Esophagus (tissue), 2 donors: ENCODE measurements around the gene PTGDS. TPM values are rescaled to one million over a fixed set of nuclear protein-coding genes. Genes with fewer than 3 reads are reported as not detected.
"Not testable (repeated sequence)": the region's sequence is repeated elsewhere in the genome, so short reads cannot be mapped to it uniquely, and the experiment has no call there.

ENCODE experiments used
- H3K27ac ChIP-seq, 2 donors: one replicate each; pipeline ENCODE4 v1.5.1; 2013; ENCODE audit warnings: low read depth in 2 of 2, mild to moderate bottlenecking in 2 of 2, inconsistent platforms in 1 of 2, low read length in 1 of 2, moderate library complexity in 1 of 2
- H3K27me3 ChIP-seq, 2 donors: one replicate each; pipeline ENCODE4 v1.6.1; 2013; ENCODE audit warnings: low read length in 2 of 2, control low read depth in 1 of 2, mild to moderate bottlenecking in 1 of 2; ENCODE audit not compliant: insufficient read depth in 2 of 2, control insufficient read depth in 1 of 2
- H3K36me3 ChIP-seq, 2 donors: one replicate each; pipeline ENCODE4 v1.6.1; 2013; ENCODE audit warnings: low read length in 1 of 2; ENCODE audit not compliant: control insufficient read depth in 2 of 2, insufficient read depth in 2 of 2
- H3K4me1 ChIP-seq, 2 donors: one replicate each; pipeline ENCODE4 v1.6.1; 2013; ENCODE audit warnings: low read length in 1 of 2; ENCODE audit not compliant: control insufficient read depth in 2 of 2, insufficient read depth in 2 of 2
- H3K4me3 ChIP-seq, 2 donors: one replicate each; pipeline ENCODE4 v1.5.1; 2013; ENCODE audit warnings: low read length in 2 of 2, mild to moderate bottlenecking in 2 of 2, low read depth in 1 of 2, moderate library complexity in 1 of 2
- H3K9me3 ChIP-seq, 2 donors: one replicate each; pipeline ENCODE4 v1.6.1; 2013; ENCODE audit warnings: mild to moderate bottlenecking in 2 of 2, low read depth in 1 of 2, low read length in 1 of 2, moderate library complexity in 1 of 2; ENCODE audit not compliant: control insufficient read depth in 2 of 2, insufficient read depth in 1 of 2
- WGBS, 2 donors: extraction: QIAGEN DNeasy Blood & Tissue Kit; methylation state at CpG; one replicate each; pipeline ENCODE4 v1.1.7; 2013; 5-methylcytosine and 5-hydroxymethylcytosine counted together
- polyA plus RNA-seq, 2 donors: library from polyadenylated mRNA; stranded (reverse); fragments of 200-250 nt; gene quantifications; one replicate each; pipeline ENCODE4 v1.2.3, GENCODE V29; 2013
- donor health status: healthy with polysubstance abuse.
- donor health status: Bipolar disorder and iron deficiency.

The PTGDS gene
- polyA plus RNA-seq, 2 donors, result 18.4 to 42.3 TPM

- Histone ChIP-seq H3K4me1 (peaks cover 0 to 35% of the 10 kb centered on the region in 2 donors), H3K4me3 (peak overlapping the region; percentile 51 to 52), H3K27me3 (no peaks in the 10 kb centered on the region), H3K9me3 (no peaks in the 10 kb centered on the region), H3K27ac (peak overlapping the region; percentile 88), H3K36me3 (peaks cover 0 to 9% of the 10 kb centered on the region in 2 donors)
- WGBS, 2 donors, result 15 to 16% methylated on average over 11 to 12 of the region's 12 CpGs
Measured at GRCh38 chr9:136995772-136996311, 18.5 kb downstream of the PTGDS start.

GRCh38 chr9:136996361-136997292 is 19.3 kb downstream of the PTGDS start, which contains the start of gene CLIC3:
Gene CLIC3, minus strand, starts transcription at chr9:136996568. Its CDS starts 25 bp downstream, at chr9:136996543.
- Histone ChIP-seq H3K9me3 (no peaks in the 10 kb centered on the region), H3K36me3 (peaks cover 0 to 9% of the 10 kb centered on the region in 2 donors), H3K27ac (peak within 1 kb of the TSS; percentile 88), H3K27me3 (no peaks in the 10 kb centered on the region), H3K4me1 (peaks cover 0 to 35% of the 10 kb centered on the region in 2 donors), H3K4me3 (peak within 1 kb of the TSS; percentile 51 to 52)
- WGBS, 2 donors, result 20 to 24% methylated on average over 35 of the region's 35 CpGs

- Histone ChIP-seq H3K9me3 (no peaks in the 10 kb centered on the region), H3K27me3 (no peaks in the 10 kb centered on the region), H3K36me3 (peaks cover 0 to 9% of the 10 kb centered on the region in 2 donors), H3K27ac (peak overlapping the region; percentile 73 to 88), H3K4me1 (peaks cover 0 to 35% of the 10 kb centered on the region in 2 donors), H3K4me3 (no peak overlapping the region)
- 63 to 68% methylated on average over 10 of the region's 10 CpGs for WGBS, 2 donors
Measured at GRCh38 chr9:136997371-136997770, 20.1 kb downstream of the PTGDS start.

DNA sequence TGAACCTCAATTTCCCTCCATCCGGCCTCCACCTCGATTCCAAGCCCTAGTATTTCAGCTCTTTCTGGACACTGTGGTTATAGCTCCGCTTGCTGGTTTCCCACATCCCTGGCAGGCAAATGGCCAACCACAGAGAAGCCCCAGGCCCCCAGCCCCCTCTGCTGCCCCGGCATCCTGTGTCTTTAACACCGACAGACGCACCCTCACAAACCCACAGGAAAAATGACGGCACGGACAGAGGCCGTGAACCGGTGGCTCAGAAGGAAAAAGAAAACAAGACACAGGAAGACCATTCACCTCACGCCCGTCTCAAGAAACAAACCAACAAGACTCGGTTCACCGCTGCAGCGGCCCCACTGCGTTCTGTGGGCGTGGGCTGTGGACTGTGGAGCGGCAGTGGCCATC is 20.5 kb downstream of the PTGDS start:
- Histone ChIP-seq H3K4me3 (no peak overlapping the region), H3K4me1 (peaks cover 0 to 32% of the 10 kb centered on the region in 2 donors), H3K27me3 (no peaks in the 10 kb centered on the region), H3K9me3 (no peaks in the 10 kb centered on the region), H3K36me3 (peaks cover 0 to 9% of the 10 kb centered on the region in 2 donors), H3K27ac (peak overlapping the region; percentile 73 to 88)
- 59 to 62% methylated on average over 18 of the region's 18 CpGs for WGBS, 2 donors

GRCh38 chr9:137000177-137000930 is 23.1 kb downstream of the PTGDS start:
- H3K4me3 ChIP-seq, result no peak overlapping the region
- H3K27me3 ChIP-seq, result no peaks in the 10 kb centered on the region
- H3K4me1 ChIP-seq, result peaks cover 0 to 14% of the 10 kb centered on the region in 2 donors
- H3K36me3 ChIP-seq, result no peaks in the 10 kb centered on the region
- no peaks in the 10 kb centered on the region for H3K9me3 ChIP-seq
- 60 to 64% methylated on average over 10 of the region's 10 CpGs for WGBS, 2 donors
- H3K27ac ChIP-seq, result peak overlapping the region in 1 of 2 donors; percentile 37

DNA sequence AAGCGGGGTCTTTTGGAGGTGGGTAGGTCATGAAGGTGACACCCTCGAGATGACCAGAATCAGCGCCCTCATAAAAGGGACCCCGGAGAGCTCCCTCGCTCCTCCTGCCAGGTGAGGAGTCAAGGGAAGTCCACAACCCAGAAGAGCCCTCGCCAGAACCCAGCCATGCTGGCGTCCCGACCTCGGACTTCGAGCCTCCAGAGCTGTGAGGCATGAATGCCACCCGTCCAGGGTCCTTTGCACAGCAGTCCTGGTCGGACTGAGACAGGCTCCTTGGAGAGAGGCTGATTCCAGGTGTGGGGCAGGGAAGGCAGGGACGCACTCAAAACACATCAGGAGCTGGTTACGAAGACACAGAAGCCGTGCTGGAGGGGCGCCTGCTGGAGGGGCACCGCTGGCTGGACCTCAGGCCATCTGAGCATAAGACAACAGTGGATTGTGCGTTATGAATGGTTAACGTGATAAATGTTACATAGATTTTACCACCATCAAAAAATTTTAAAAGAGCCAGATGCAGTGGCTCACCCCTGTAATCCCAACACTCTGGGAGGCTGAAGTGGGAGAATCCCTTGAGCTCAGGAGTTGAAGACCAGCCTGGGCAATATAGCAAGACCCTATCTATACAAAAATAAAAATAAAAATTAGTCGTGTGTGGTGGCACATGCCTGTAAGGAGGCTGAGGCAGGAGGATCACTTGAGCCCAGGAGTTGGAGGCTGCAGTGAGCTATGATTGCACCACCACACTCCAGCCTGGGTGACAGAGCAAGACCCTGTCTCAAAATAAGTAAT is 24.7 kb downstream of the PTGDS start:
- H3K4me3 ChIP-seq, result no peak overlapping the region
- no peaks in the 10 kb centered on the region for H3K27me3 ChIP-seq
- 82 to 86% methylated on average over 20 of the region's 20 CpGs for WGBS, 2 donors
- H3K36me3 ChIP-seq, result no peaks in the 10 kb centered on the region
- peaks cover 0 to 8% of the 10 kb centered on the region in 2 donors for H3K4me1 ChIP-seq
- H3K27ac ChIP-seq, result no peak overlapping the region
- no peaks in the 10 kb centered on the region for H3K9me3 ChIP-seq

GRCh38 chr9:137002646-137003041 is 25.3 kb downstream of the PTGDS start:
- Histone ChIP-seq H3K4me1 (peaks cover 0 to 3% of the 10 kb centered on the region in 2 donors), H3K27ac (no peak overlapping the region), H3K36me3 (no peaks in the 10 kb centered on the region), H3K27me3 (no peaks in the 10 kb centered on the region), H3K9me3 (no peaks in the 10 kb centered on the region), H3K4me3 (no peak overlapping the region)
- 91 to 92% methylated on average over 10 of the region's 10 CpGs for WGBS, 2 donors

DNA sequence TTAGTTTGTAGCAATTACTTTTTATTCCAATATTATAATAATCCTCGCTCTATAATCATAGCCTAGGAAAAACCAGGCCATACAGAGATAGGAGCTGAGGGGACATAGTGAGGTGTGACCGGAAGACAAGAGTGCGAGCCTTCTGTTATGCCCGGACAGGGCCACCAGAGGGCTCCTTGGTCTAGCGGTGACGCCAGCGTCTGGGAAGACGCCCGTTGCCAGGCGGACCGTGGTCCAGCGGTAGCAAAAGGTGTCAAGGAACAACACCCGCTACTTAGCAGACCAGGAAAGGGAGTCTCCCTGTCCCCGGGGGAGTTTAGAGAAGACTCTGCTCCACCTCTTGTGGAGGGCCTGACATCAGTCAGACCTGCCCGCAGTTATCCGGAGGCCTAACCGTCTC is 27.0 kb downstream of the PTGDS start:
- H3K27ac ChIP-seq, H3K9me3 ChIP-seq, H3K4me3 ChIP-seq, H3K4me1 ChIP-seq, H3K27me3 ChIP-seq, H3K36me3 ChIP-seq: not testable (repeated sequence)
- 44 to 68% methylated on average over 9 to 17 of the region's 17 CpGs for WGBS, 2 donors
